ENCODE measurements around the gene MTCP1. TPM values are rescaled to one million over a fixed set of nuclear protein-coding genes. Genes with fewer than 3 reads are reported as not detected.

The MTCP1 gene
- total RNA-seq, 1 experiment from 2014 or later: 17.9 TPM

GRCh38 chrX:155070038-155070437 lies 898 bp downstream of the MTCP1 start:
- POLR2A ChIA-PET (ENCODE audit: unreplicated experiment): no interaction called here
- Histone ChIP-seq H3K27me3 (ENCODE audit: low read length) (no peaks in the 10 kb centered on the region), H3K4me1 (ENCODE audit: insufficient read depth, low read length) (peaks cover 58% of the 10 kb centered on the region), H3F3A (ENCODE audit: low read length, unreplicated experiment) (no peaks in the 10 kb centered on the region), H3K4me3 (ENCODE audit: low read length) (peak overlapping the region; percentile 83), H3K36me3 (ENCODE audit: low read depth, low read length) (peaks cover 3% of the 10 kb centered on the region; the same call in 1 of the 2 replicates), H3K9me3 (ENCODE audit: low read length) (no peaks in the 10 kb centered on the region), H3K9ac (ENCODE audit: low read length) (peak overlapping the region; percentile 75), H3K9me2 (replicated peaks; ENCODE audit: low read length) (no peaks in the 10 kb centered on the region), H3K79me2 (ENCODE audit: low read length) (peaks cover 82% of the 10 kb centered on the region), H4K20me1 (ENCODE audit: low read length) (peaks cover 7% of the 10 kb centered on the region; the same call in 1 of the 2 replicates), H3K4me2 (ENCODE audit: low read length) (peak overlapping the region; percentile 89), H2AFZ (ENCODE audit: low read length) (peak overlapping the region; percentile 83), H3K27ac (ENCODE audit: low read length) (no peak overlapping the region)
- ATAC-seq (no peak), DNase-seq (no peak)
- CTCF ChIA-PET: no interaction called here
- no TSS peak for BruUV-seq (replicated peaks)
- intact Hi-C loops (cut with micrococcal nuclease): no loop called here
- TF ChIP-seq CTCF (conservative IDR thresholded peaks at IDR 0.05; ENCODE audit: low read depth, low read length): no peak

GRCh38 chrX:155069414-155069813 lies 1.5 kb downstream of the MTCP1 start:
- ChIA-PET CTCF (no interaction called here), POLR2A (ENCODE audit: unreplicated experiment) (no interaction called here)
- Histone ChIP-seq H3F3A (ENCODE audit: low read length, unreplicated experiment) (no peaks in the 10 kb centered on the region), H2AFZ (ENCODE audit: low read length) (no peak overlapping the region), H3K36me3 (ENCODE audit: low read depth, low read length) (peaks cover 3% of the 10 kb centered on the region; the same call in 1 of the 2 replicates), H3K4me1 (ENCODE audit: insufficient read depth, low read length) (peaks cover 64% of the 10 kb centered on the region), H3K9me2 (replicated peaks; ENCODE audit: low read length) (no peaks in the 10 kb centered on the region), H3K79me2 (ENCODE audit: low read length) (peaks cover 81% of the 10 kb centered on the region), H3K4me2 (ENCODE audit: low read length) (peak overlapping the region; percentile 89), H3K9me3 (ENCODE audit: low read length) (no peaks in the 10 kb centered on the region), H3K27me3 (ENCODE audit: low read length) (no peaks in the 10 kb centered on the region), H3K27ac (ENCODE audit: low read length) (no peak overlapping the region), H3K9ac (ENCODE audit: low read length) (peak overlapping the region; percentile 75; the same call in 1 of the 2 replicates), H3K4me3 (ENCODE audit: low read length) (peak overlapping the region; percentile 83), H4K20me1 (ENCODE audit: low read length) (peaks cover 7% of the 10 kb centered on the region; the same call in 1 of the 2 replicates)
- intact Hi-C loops (cut with micrococcal nuclease): no loop called here
- DNase-seq (no peak), ATAC-seq (no peak)
- no TSS peak for BruUV-seq (replicated peaks)
- no peak for TF ChIP-seq CTCF (conservative IDR thresholded peaks at IDR 0.05; ENCODE audit: low read depth, low read length)
- no peak for TF ChIP-seq EZH2phosphoT487 (IDR thresholded peaks at IDR 0.05; ENCODE audit: borderline replicate concordance, low read length)
- no peak for TF ChIP-seq EZH2 (IDR thresholded peaks at IDR 0.05; ENCODE audit: low read length, unreplicated experiment)

- peak overlapping the region; percentile 83; the same call in 1 of the 2 replicates for H3K4me3 ChIP-seq (ENCODE audit: low read length)
- H3K9me2 ChIP-seq (replicated peaks; ENCODE audit: low read length): no peaks in the 10 kb centered on the region
- no peaks in the 10 kb centered on the region; the same call in 1 of the 2 replicates for H3K36me3 ChIP-seq (ENCODE audit: low read depth, low read length)
- peak overlapping the region; percentile 89 for H3K4me2 ChIP-seq (ENCODE audit: low read length)
- H3K79me2 ChIP-seq (ENCODE audit: low read length): peaks cover 69% of the 10 kb centered on the region
- 0 out of 2 replicates have a peak, but pooled peaks cover 7% of the 10 kb centered on the region for H4K20me1 ChIP-seq (ENCODE audit: low read length)
- H2AFZ ChIP-seq (ENCODE audit: low read length): no peak overlapping the region
- ChIA-PET POLR2A (ENCODE audit: unreplicated experiment) (interaction anchor here (0.5 kb wide), 1 partner anchor 148 kb away, joined by 3 read pairs; no protein-coding TSS in a partner anchor), CTCF (no interaction called here)
- BruUV-seq (replicated peaks): no TSS peak
- H3K4me1 ChIP-seq (ENCODE audit: insufficient read depth, low read length): peaks cover 59% of the 10 kb centered on the region
- H3K9ac ChIP-seq (ENCODE audit: low read length): no peak overlapping the region
- ATAC-seq (peak; percentile 39), DNase-seq (peak; percentile 82)
- no peaks in the 10 kb centered on the region for H3F3A ChIP-seq (ENCODE audit: low read length, unreplicated experiment)
- no peaks in the 10 kb centered on the region for H3K27me3 ChIP-seq (ENCODE audit: low read length)
- peak overlapping the region; percentile 62 for H3K27ac ChIP-seq (ENCODE audit: low read length)
- intact Hi-C loops (cut with micrococcal nuclease): no loop called here
- TF ChIP-seq CTCF (conservative IDR thresholded peaks at IDR 0.05; ENCODE audit: low read depth, low read length): no peak
- no peaks in the 10 kb centered on the region for H3K9me3 ChIP-seq (ENCODE audit: low read length)
Measured at GRCh38 chrX:155068165-155068564, 2.8 kb downstream of the MTCP1 start.

Measured in PC-3 (cell line).